ENCODE data around the gene KLHL42. TPM values are rescaled to one million over a fixed set of nuclear protein-coding genes. Genes with fewer than 3 reads are reported as not detected.

KLHL42 gene
- total RNA-seq, 2 experiments from 2014 or later = 24.2 to 25.2 TPM

GRCh38 chr12:27818401-27818918 is 38.4 kb downstream of the KLHL42 start:
- Histone ChIP-seq H3K4me3 (ENCODE audit: low read depth, low read length, poor library complexity, severe bottlenecking) (no peak overlapping the region), H3K4me1 (ENCODE audit: insufficient read depth, low read length, poor library complexity, severe bottlenecking) (peaks cover 16% of the 10 kb centered on the region), H2AFZ (ENCODE audit: low read length) (no peak overlapping the region), H3K27ac (ENCODE audit: low read depth, low read length, poor library complexity, severe bottlenecking) (no peak overlapping the region), H3K36me3 (ENCODE audit: insufficient read depth, low read length) (no peaks in the 10 kb centered on the region), H3K4me2 (ENCODE audit: low read length) (no peak overlapping the region), H3K9me2 (ENCODE audit: insufficient read depth, low read length) (no peaks in the 10 kb centered on the region), H3K9me3 (ENCODE audit: low read length) (no peaks in the 10 kb centered on the region), H3K79me2 (ENCODE audit: insufficient read depth, low read depth, low read length) (no peaks in the 10 kb centered on the region), H4K20me1 (ENCODE audit: insufficient read depth, low read length) (no peaks in the 10 kb centered on the region)
- intact Hi-C loops (cut with micrococcal nuclease; ENCODE audit: unreplicated experiment) = no loop called here
- CTCF ChIA-PET (ENCODE audit: unreplicated experiment) = no interaction called here
- BruUV-seq (replicated peaks) = no TSS peak
- POLR2A ChIA-PET = no interaction called here
- DNase-seq (ENCODE audit: low spot score) = no peak
- TF ChIP-seq CTCF (conservative IDR thresholded peaks at IDR 0.05; ENCODE audit: low read length) = no peak
- no peak for TF ChIP-seq EZH2phosphoT487 (IDR thresholded peaks at IDR 0.05; ENCODE audit: borderline replicate concordance, low read depth, low read length)

DNA sequence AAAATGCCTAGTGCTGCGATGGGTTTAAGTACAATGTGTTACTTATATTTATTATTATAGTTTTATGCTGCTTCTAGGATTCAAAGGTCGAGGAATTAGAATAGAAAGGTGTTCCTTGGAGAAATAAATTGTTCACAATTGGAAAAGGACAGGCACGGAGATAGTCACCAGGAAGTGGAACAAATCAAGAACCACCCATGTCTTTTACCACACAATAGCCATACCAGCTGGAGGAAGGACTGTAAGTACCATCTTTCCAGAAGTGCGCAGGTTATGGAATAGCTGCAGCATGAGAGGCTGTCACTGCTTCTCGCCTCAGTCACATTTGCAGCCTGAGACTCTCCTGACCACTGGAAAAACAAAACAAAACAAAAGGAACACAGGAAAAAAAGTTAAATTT is 40.5 kb downstream of the KLHL42 start:
- H3K4me2 ChIP-seq (ENCODE audit: low read length) = no peak overlapping the region
- POLR2A ChIA-PET = interaction anchor here (1.0 to 1.3 kb wide), 2 partner anchors 21 to 25 kb away, joined by 3 to 5 read pairs; no protein-coding TSS in a partner anchor
- BruUV-seq (replicated peaks) = no TSS peak

More for the DNA sequence above, 40.5 kb downstream of the KLHL42 start:
- Histone ChIP-seq H3K79me2 (ENCODE audit: insufficient read depth, low read depth, low read length) (no peaks in the 10 kb centered on the region), H3K4me3 (ENCODE audit: low read depth, low read length, poor library complexity, severe bottlenecking) (no peak overlapping the region), H3K27ac (ENCODE audit: low read depth, low read length, poor library complexity, severe bottlenecking) (no peak overlapping the region), H3K4me1 (ENCODE audit: insufficient read depth, low read length, poor library complexity, severe bottlenecking) (peaks cover 30% of the 10 kb centered on the region), H2AFZ (ENCODE audit: low read length) (peak overlapping the region; percentile 17; the same call in 1 of the 2 replicates), H4K20me1 (ENCODE audit: insufficient read depth, low read length) (no peaks in the 10 kb centered on the region), H3K9me3 (ENCODE audit: low read length) (no peaks in the 10 kb centered on the region), H3K9me2 (ENCODE audit: insufficient read depth, low read length) (no peaks in the 10 kb centered on the region), H3K36me3 (ENCODE audit: insufficient read depth, low read length) (no peaks in the 10 kb centered on the region)
- DNase-seq (ENCODE audit: low spot score) = no peak
- intact Hi-C loops (cut with micrococcal nuclease; ENCODE audit: unreplicated experiment) = no loop called here
- CTCF ChIA-PET (ENCODE audit: unreplicated experiment) = no interaction called here
- TF ChIP-seq EZH2phosphoT487 (IDR thresholded peaks at IDR 0.05; ENCODE audit: borderline replicate concordance, low read depth, low read length) (no peak), CTCF (conservative IDR thresholded peaks at IDR 0.05; ENCODE audit: low read length) (no peak)
